Measurements from ENCODE around the gene TMEM168.

GRCh38 chr7:112745635-112746034 lies 44.6 kb downstream of the TMEM168 start:
- TF ChIP-seq, protein P1, sequence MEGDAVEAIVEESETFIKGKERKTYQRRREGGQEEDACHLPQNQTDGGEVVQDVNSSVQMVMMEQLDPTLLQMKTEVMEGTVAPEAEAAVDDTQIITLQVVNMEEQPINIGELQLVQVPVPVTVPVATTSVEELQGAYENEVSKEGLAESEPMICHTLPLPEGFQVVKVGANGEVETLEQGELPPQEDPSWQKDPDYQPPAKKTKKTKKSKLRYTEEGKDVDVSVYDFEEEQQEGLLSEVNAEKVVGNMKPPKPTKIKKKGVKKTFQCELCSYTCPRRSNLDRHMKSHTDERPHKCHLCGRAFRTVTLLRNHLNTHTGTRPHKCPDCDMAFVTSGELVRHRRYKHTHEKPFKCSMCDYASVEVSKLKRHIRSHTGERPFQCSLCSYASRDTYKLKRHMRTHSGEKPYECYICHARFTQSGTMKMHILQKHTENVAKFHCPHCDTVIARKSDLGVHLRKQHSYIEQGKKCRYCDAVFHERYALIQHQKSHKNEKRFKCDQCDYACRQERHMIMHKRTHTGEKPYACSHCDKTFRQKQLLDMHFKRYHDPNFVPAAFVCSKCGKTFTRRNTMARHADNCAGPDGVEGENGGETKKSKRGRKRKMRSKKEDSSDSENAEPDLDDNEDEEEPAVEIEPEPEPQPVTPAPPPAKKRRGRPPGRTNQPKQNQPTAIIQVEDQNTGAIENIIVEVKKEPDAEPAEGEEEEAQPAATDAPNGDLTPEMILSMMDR (conservative IDR thresholded peaks at IDR 0.05; ENCODE audit: low read depth in 2 of 2) = no peak
- no peak for TF ChIP-seq EZH2 (IDR thresholded peaks at IDR 0.05; ENCODE audit: low read depth, unreplicated experiment)
